CD4-positive, alpha-beta T cell treated with Interleukin-12 subunit alpha and Interleukin-12 subunit beta, for 1 hour (primary cell): ENCODE data around the gene OSBPL2.

Experiments
- DNase-seq: peaks from one replicate; pipeline ENCODE4 v3.0.0-alpha.2; 2020

The OSBPL2 gene

GRCh38 chr20:62315773-62316172, 77.5 kb downstream of the OSBPL2 start:
- no peak for DNase-seq

GRCh38 chr20:62316331-62317166, 78.2 kb downstream of the OSBPL2 start:
- DNase-seq = no peak

GRCh38 chr20:62317167-62317655, 78.9 kb downstream of the OSBPL2 start:
- DNase-seq = no peak

- no peak for DNase-seq
These were observed 80.4 kb downstream of the OSBPL2 start for GRCh38 chr20:62318400-62319345.

- no peak for DNase-seq
These were observed 81.1 kb downstream of the OSBPL2 start for GRCh38 chr20:62319346-62319909.

- no peak for DNase-seq
These were observed 82.4 kb downstream of the OSBPL2 start for GRCh38 chr20:62320581-62321354.

- DNase-seq = no peak
These were observed 83.2 kb downstream of the OSBPL2 start for GRCh38 chr20:62321521-62321948.

- DNase-seq = no peak
These were observed 83.7 kb downstream of the OSBPL2 start for GRCh38 chr20:62321975-62322374.

- DNase-seq = no peak
These were observed 84.2 kb downstream of the OSBPL2 start for GRCh38 chr20:62322492-62323041.

- no peak for DNase-seq
These were observed 85.0 kb downstream of the OSBPL2 start for GRCh38 chr20:62323146-62323979.

- no peak for DNase-seq
These were observed 85.9 kb downstream of the OSBPL2 start for GRCh38 chr20:62323980-62324906.

- DNase-seq = no peak
These were observed 87.0 kb downstream of the OSBPL2 start for GRCh38 chr20:62325172-62325905.

- DNase-seq = no peak
These were observed 88.2 kb downstream of the OSBPL2 start for GRCh38 chr20:62326559-62326958.

- no peak for DNase-seq
These were observed 88.8 kb downstream of the OSBPL2 start for GRCh38 chr20:62326959-62327725.

- DNase-seq = no peak
These were observed 89.6 kb downstream of the OSBPL2 start for GRCh38 chr20:62327726-62328495.

GRCh38 chr20:62328684-62329388, 90.5 kb downstream of the OSBPL2 start:
- DNase-seq = no peak
